AG20443 (cell line): ENCODE measurements around the gene RPS29.

ENCODE experiments used
- DNase-seq: peaks from one replicate; pipeline ENCODE4 v3.0.0; 2012; ENCODE audit warnings: low spot score, mixed read lengths

Gene RPS29

DNA sequence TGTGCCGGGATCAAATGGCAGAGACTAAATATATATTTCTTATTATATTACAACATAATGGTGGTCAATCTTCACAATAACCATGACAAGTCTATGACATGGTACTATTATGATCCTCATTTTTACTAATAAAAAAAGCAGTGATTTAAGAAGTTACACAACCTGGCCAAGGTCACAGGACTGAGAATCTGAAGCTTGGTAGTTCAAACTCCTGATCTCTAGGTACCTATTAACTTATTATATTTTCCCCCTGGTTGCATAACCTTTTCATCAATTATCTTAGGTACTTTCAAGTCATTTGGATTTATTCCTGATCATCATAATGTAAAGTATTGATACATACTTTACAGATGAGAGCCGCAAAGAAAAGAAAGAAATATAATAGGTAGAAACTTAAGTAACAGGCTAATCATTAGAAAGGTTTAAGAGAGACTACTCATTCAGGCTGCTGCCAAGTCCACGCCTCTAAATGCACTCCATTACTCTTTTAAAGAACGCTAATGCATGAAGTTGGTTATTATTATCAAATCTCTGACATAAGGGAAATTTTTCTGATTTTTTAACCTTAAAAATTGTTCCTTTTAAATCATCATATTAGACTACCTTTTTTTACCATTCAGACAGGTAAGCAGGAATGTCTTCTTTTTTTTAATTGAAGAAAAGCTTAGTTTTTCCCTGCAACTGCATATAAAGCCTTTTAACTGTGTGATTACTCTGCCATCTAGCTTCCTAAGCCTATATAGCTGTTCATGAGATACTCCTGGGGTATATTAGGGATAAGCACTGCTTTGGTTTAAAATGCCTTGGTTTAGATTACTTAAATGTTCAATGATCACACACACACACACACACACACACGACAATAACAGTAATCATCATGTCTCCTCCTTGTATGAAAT is 35.6 kb downstream of the RPS29 start:
- no peak for DNase-seq

DNA sequence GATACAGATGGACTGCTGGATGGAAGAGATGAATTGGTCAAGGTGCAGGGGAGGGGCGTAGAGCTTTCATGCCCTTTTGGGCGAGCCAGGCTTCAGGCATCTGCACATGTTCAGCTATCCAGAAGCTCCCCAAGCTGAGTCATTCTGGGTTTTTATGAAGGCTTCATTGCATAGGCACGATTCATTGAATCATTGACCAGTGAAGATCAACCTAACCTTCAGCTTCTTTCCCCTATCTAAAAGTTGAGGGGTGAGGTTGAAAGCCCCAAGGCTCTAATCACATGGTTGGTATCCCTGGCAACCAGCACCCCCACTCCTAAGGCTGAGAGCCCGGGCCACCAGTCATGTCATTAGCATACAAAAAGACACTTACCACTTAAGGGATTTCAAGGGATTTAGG is 36.3 kb downstream of the RPS29 start:
- DNase-seq = peak; percentile 27

DNA sequence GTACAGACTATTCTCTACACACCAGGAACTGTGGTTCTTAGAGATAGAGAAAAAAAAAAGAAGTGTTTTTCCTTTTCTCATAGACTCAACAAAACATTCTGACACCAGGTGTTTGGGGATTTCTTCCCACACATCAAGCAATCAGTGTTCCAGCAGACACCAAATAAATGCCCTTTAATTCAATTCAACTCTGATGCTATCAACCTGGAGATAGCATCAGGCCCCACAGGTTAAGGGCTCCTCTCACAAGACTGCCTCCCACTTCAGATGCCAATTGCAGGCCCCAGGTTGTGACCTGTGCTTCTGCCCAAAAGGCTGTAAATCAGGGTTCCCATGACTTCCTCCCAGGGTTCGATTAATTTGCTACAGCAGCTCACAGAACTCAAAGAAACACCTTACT is 36.7 kb downstream of the RPS29 start:
- no peak for DNase-seq

DNA sequence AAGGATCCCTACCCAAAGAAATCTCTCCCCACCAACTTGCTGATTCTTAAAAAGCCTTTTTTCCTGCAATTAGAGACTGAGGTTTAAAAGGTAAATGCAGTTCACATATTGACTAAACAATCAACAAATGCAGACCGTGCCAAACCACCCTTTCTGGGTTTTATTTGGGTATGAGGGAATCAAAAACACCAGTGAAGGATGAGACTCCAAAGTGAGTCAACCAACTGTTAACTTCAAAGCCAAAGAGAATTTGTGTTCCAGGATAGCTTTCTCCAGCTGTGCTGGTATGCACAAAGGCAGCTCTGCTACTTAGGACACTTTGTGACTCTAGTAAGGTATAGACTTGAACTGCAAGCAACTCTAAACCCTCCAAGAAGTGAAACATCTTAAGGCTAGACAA is 39.4 kb downstream of the RPS29 start:
- DNase-seq = no peak

DNA sequence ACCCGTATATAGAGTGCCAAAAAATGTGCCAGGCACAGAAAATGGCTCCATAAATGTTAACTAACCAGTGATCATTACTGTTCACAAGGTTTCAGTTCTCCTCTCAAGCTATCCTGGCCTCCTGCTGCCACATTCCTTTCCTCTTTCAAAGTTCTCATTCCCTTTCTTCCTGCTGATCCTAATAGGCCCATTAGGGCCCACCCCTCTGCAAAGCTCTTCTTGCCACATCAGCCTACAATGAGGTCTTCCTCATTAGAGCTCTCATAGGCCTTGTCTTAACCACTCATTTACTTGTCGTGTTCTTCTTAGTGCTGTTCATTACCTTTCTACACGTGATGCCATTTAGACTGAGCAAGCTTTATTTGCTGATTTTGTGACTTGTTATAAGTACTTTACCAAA is 40.5 kb downstream of the RPS29 start:
- no peak for DNase-seq

DNA sequence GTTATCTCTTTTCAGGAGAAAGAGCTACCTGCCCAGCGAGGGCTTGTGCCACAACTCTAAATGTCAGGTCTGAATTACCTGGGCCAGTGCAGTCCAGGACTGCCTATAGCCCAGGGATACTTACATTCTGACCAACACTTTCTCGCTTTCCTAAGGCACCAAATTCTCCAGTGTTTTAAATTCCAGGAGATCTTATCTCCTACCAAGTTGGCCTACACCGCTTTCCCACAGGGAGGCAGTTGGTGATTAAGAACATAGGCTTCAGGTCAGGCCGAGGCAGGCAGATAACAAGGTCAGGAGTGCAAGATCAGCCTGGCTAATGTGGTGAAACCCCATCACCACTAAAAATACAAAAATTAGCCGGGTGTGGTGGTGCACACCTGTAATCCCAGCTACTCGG is 41.1 kb downstream of the RPS29 start:
- DNase-seq = no peak

DNA sequence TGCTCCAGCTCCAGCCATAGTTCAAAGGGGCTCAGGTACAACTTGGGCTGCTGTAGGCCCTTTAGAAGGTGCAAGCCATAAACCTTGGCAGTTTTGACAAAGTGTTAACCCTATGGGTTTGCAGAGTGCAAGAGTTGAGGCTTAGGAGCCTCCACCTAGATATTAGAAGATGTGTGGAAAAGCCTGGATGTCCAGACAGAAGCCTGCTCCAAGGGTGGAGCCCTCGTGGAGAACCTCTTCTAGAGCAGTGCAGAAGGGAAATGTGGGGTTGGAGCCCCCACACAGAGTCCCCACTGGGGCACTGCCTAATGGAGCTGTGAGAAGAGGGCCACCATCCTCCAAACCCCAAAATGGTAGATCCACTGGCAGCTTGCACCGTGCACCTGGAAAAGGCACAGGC is 45.1 kb downstream of the RPS29 start:
- no peak for DNase-seq

DNA sequence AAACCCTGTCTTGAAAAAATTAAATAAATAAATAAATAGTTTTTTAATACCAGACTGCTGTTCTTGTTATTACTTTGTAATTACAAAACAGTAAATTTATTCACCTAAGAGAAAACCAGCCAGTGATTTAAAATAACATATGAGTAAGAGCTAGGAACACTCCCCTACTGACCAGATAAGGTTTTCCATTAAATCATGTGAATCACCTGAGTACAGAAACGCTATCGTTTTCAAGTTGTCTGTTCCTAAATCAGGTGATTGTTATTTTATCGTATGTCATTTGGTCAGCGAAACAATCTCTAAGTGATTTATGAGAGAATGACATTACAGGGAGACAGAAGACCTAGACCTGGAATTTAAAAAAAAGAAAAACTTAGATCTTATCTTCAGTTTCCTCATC is 47.3 kb downstream of the RPS29 start:
- no peak for DNase-seq
